ENCODE data around the gene CLMP. TPM values are rescaled to one million over a fixed set of nuclear protein-coding genes. Genes with fewer than 3 reads are reported as not detected.

CLMP gene
- total and polyA plus RNA-seq, 4 donors = 0.12 to 1.3 (median 0.35) TPM

DNA sequence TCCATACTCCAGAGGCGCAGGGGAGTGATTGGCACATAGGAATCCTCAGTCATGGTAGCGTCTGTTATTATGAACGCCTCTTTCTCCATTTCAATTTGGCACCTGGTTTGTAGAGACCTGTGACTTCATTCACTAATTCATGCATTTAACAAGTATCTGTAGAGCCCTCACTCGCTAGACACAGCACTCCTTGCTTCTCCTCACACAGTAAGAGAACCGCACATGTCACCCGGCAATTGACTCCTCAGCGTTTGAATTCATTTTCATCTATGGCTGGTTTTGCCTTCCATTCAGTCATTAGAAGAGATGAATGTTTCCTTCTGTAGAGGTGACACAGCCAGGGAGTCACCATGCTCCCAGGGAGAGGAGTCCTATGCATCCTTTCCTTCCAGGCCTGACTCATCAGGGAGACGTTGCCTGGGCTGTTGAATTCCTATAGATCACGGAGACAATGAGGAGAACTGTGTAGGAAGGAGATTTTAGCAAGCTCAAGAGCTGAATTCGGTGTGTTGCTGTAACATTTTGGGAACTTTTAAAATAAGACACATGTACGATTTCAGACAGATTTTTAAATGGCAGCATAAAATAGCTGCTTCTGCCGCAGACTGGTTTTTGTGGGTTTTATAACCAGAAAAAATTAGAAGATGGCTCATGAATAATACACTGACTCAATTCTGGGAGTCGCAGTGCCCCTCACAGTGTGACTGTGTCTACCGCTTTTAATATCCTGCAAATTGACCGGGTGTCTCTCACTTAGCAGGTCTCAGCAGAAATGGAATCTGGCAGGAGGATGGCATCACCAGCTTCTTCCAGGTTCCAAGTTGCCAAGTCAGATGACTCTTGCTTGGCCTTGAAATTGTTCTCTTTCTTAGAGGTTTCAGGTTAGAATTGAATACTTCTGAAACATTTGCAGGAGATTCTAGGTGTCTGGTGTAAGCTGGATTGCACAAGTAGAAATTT lies 44.4 kb upstream of the CLMP start (continued):
- TF ChIP-seq, protein P1, sequence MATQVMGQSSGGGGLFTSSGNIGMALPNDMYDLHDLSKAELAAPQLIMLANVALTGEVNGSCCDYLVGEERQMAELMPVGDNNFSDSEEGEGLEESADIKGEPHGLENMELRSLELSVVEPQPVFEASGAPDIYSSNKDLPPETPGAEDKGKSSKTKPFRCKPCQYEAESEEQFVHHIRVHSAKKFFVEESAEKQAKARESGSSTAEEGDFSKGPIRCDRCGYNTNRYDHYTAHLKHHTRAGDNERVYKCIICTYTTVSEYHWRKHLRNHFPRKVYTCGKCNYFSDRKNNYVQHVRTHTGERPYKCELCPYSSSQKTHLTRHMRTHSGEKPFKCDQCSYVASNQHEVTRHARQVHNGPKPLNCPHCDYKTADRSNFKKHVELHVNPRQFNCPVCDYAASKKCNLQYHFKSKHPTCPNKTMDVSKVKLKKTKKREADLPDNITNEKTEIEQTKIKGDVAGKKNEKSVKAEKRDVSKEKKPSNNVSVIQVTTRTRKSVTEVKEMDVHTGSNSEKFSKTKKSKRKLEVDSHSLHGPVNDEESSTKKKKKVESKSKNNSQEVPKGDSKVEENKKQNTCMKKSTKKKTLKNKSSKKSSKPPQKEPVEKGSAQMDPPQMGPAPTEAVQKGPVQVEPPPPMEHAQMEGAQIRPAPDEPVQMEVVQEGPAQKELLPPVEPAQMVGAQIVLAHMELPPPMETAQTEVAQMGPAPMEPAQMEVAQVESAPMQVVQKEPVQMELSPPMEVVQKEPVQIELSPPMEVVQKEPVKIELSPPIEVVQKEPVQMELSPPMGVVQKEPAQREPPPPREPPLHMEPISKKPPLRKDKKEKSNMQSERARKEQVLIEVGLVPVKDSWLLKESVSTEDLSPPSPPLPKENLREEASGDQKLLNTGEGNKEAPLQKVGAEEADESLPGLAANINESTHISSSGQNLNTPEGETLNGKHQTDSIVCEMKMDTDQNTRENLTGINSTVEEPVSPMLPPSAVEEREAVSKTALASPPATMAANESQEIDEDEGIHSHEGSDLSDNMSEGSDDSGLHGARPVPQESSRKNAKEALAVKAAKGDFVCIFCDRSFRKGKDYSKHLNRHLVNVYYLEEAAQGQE (IDR thresholded peaks at IDR 0.05) = no peak
- no peak for TF ChIP-seq EGR1 (IDR thresholded peaks at IDR 0.05; ENCODE audit: low read depth in 2 of 2)
- TF ChIP-seq, protein P2, sequence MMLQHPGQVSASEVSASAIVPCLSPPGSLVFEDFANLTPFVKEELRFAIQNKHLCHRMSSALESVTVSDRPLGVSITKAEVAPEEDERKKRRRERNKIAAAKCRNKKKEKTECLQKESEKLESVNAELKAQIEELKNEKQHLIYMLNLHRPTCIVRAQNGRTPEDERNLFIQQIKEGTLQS (IDR thresholded peaks at IDR 0.05) = no peak

DNA sequence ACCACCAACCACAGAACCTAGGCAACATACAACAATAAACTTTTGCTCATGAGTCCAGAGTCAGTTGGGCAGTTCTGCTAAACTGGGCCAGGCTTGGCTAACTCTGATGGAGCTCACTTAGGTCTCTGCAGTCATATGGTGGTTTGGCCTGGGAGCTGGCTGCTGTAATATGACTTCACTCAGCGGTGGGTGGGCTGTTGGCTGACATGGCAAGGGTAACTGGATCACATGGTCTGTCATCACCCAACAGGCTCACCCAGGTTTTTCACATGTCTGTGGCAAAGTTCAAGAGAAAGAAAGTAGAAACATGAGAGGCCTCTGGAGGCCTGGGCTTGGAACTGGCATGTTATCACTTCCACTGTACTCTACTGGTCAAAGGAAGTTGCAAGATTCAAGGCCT lies 43.2 kb upstream of the CLMP start:
- no peaks in the 10 kb centered on the region for H3K9me3 ChIP-seq (ENCODE audit: control insufficient read depth in 4 of 4, low read length in 3 of 4)
- no peak for TF ChIP-seq FOXA1 (IDR thresholded peaks at IDR 0.05)
- no peak for TF ChIP-seq RAD21 (IDR thresholded peaks at IDR 0.05)
- TF ChIP-seq, protein P3, sequence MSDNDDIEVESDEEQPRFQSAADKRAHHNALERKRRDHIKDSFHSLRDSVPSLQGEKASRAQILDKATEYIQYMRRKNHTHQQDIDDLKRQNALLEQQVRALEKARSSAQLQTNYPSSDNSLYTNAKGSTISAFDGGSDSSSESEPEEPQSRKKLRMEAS (IDR thresholded peaks at IDR 0.05) = no peak
- TF ChIP-seq FOXA2 (IDR thresholded peaks at IDR 0.05) = no peak
- TF ChIP-seq, protein P1 (IDR thresholded peaks at IDR 0.05) = no peak
- TF ChIP-seq, protein P4, sequence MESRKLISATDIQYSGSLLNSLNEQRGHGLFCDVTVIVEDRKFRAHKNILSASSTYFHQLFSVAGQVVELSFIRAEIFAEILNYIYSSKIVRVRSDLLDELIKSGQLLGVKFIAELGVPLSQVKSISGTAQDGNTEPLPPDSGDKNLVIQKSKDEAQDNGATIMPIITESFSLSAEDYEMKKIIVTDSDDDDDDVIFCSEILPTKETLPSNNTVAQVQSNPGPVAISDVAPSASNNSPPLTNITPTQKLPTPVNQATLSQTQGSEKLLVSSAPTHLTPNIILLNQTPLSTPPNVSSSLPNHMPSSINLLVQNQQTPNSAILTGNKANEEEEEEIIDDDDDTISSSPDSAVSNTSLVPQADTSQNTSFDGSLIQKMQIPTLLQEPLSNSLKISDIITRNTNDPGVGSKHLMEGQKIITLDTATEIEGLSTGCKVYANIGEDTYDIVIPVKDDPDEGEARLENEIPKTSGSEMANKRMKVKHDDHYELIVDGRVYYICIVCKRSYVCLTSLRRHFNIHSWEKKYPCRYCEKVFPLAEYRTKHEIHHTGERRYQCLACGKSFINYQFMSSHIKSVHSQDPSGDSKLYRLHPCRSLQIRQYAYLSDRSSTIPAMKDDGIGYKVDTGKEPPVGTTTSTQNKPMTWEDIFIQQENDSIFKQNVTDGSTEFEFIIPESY (IDR thresholded peaks at IDR 0.05) = no peak
- no peak for TF ChIP-seq EGR1 (IDR thresholded peaks at IDR 0.05; ENCODE audit: low read depth in 2 of 2)
- TF ChIP-seq HNF4A (conservative IDR thresholded peaks at IDR 0.05) = no peak
- no peak for TF ChIP-seq YY1 (IDR thresholded peaks at IDR 0.05)
- no peak for TF ChIP-seq GABPA (IDR thresholded peaks at IDR 0.05 in 1 of 2, conservative IDR thresholded peaks at IDR 0.05 in 1 of 2)
- no peak for TF ChIP-seq TAF1 (conservative IDR thresholded peaks at IDR 0.05)
- TF ChIP-seq JUND (IDR thresholded peaks at IDR 0.05) = no peak
- TF ChIP-seq, protein P2 (IDR thresholded peaks at IDR 0.05) = no peak
- no peak for TF ChIP-seq HNF4G (IDR thresholded peaks at IDR 0.05)
- no peak for TF ChIP-seq SP1 (IDR thresholded peaks at IDR 0.05)
- no peak for TF ChIP-seq NR2F2 (IDR thresholded peaks at IDR 0.05)
- TF ChIP-seq, protein P5, sequence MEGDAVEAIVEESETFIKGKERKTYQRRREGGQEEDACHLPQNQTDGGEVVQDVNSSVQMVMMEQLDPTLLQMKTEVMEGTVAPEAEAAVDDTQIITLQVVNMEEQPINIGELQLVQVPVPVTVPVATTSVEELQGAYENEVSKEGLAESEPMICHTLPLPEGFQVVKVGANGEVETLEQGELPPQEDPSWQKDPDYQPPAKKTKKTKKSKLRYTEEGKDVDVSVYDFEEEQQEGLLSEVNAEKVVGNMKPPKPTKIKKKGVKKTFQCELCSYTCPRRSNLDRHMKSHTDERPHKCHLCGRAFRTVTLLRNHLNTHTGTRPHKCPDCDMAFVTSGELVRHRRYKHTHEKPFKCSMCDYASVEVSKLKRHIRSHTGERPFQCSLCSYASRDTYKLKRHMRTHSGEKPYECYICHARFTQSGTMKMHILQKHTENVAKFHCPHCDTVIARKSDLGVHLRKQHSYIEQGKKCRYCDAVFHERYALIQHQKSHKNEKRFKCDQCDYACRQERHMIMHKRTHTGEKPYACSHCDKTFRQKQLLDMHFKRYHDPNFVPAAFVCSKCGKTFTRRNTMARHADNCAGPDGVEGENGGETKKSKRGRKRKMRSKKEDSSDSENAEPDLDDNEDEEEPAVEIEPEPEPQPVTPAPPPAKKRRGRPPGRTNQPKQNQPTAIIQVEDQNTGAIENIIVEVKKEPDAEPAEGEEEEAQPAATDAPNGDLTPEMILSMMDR (IDR thresholded peaks at IDR 0.05; ENCODE audit: low read depth, low read length, missing input control) = no peak
- TF ChIP-seq RXRA (IDR thresholded peaks at IDR 0.05) = no peak
- no peaks in the 10 kb centered on the region for H3K4me1 ChIP-seq (ENCODE audit: control insufficient read depth in 4 of 4, insufficient read depth in 4 of 4, low read length in 3 of 4)
- no peak overlapping the region for H3K4me3 ChIP-seq (ENCODE audit: low read depth in 1 of 3, low read length in 3 of 3)
- no peaks in the 10 kb centered on the region for H3K36me3 ChIP-seq (ENCODE audit: control insufficient read depth in 4 of 4, insufficient read depth in 3 of 4, low read depth in 1 of 4, low read length in 3 of 4)
- no peaks in the 10 kb centered on the region for H3K27me3 ChIP-seq (ENCODE audit: control insufficient read depth in 4 of 4, insufficient read depth in 4 of 4, low read length in 3 of 4)
- WGBS = 93% methylated on average over 1 of the region's 1 CpG
- H3K9ac ChIP-seq (ENCODE audit: low read depth in 1 of 2, low read length in 2 of 2) = no peak overlapping the region
- no peak overlapping the region for H3K27ac ChIP-seq (ENCODE audit: low read depth in 1 of 2, low read length in 2 of 2)
- no peak for DNase-seq (ENCODE audit: low spot score)
